Liver (tissue), 9 donors: ENCODE results near the gene DIP2C. TPM values are rescaled to one million over a fixed set of nuclear protein-coding genes. Genes with fewer than 3 reads are reported as not detected.

Source experiments
- DNase-seq: peaks from one replicate; pipeline ENCODE4 v3.0.0-alpha.2; 2017; ENCODE audit warnings: low spot score
- H3K27ac ChIP-seq, 2 donors: one replicate each; pipeline ENCODE4 v1.7.0; 2013; ENCODE audit warnings: inconsistent platforms in 2 of 2, low read length in 2 of 2, control low read depth in 1 of 2, low read depth in 1 of 2, mild to moderate bottlenecking in 1 of 2
- H3K27me3 ChIP-seq, 4 donors: one replicate each; pipeline versions ENCODE4 v1.6.1 to v1.7.0; 2013; ENCODE audit warnings: low read length in 3 of 4, inconsistent platforms in 1 of 4, mild to moderate bottlenecking in 1 of 4, moderate library complexity in 1 of 4; ENCODE audit not compliant: control insufficient read depth in 4 of 4, insufficient read depth in 4 of 4
- H3K36me3 ChIP-seq, 4 donors: one replicate each; pipeline versions ENCODE4 v1.6.1 to v1.7.0; 2013; ENCODE audit warnings: low read length in 3 of 4, mild to moderate bottlenecking in 3 of 4, low read depth in 1 of 4, moderate library complexity in 1 of 4; ENCODE audit not compliant: control insufficient read depth in 4 of 4, insufficient read depth in 3 of 4
- H3K4me1 ChIP-seq, 4 donors: one replicate each; pipeline versions ENCODE4 v1.6.1 to v1.7.0; 2013; ENCODE audit warnings: low read length in 3 of 4, mild to moderate bottlenecking in 3 of 4, moderate library complexity in 1 of 4; ENCODE audit not compliant: control insufficient read depth in 4 of 4, insufficient read depth in 4 of 4
- H3K4me3 ChIP-seq, 3 donors: one replicate each; pipeline versions ENCODE4 v1.6.1 to v1.7.0; 2013; ENCODE audit warnings: low read length in 3 of 3, control low read depth in 1 of 3, low read depth in 1 of 3, mild to moderate bottlenecking in 1 of 3
- H3K9ac ChIP-seq, 2 donors: one replicate each; pipeline ENCODE4 v1.7.0; 2013; ENCODE audit warnings: low read length in 2 of 2, mild to moderate bottlenecking in 2 of 2, moderate library complexity in 2 of 2, control low read depth in 1 of 2, low read depth in 1 of 2
- H3K9me3 ChIP-seq, 4 donors: one replicate each; pipeline versions ENCODE4 v1.6.1 to v1.7.0; 2013; ENCODE audit warnings: low read length in 3 of 4; ENCODE audit not compliant: control insufficient read depth in 4 of 4
- CTCF ChIP-seq: fragments of 150-350 bp; IDR thresholded peaks from 2 replicates; pipeline ENCODE4 v1.5.1; 2017; ENCODE audit warnings: improper control_type of control experiment, low read depth, low read length; ENCODE audit not compliant: missing input control
- EGR1 ChIP-seq, 2 donors: IDR thresholded peaks; 2 replicates each; pipeline ENCODE4 v1.6.1; 2016 to 2018; ENCODE audit warnings: antibody characterized with exemption in 2 of 2, low read depth in 2 of 2
- FOXA2 ChIP-seq: IDR thresholded peaks from 2 replicates; pipeline ENCODE4 v1.6.1; 2016; ENCODE audit warnings: antibody characterized with exemption
- HNF4A ChIP-seq, 2 donors: conservative IDR thresholded peaks; 2 replicates each; pipeline ENCODE4 v1.6.1; 2016; ENCODE audit warnings: antibody characterized with exemption in 2 of 2, mild to moderate bottlenecking in 2 of 2
- JUND ChIP-seq, 2 donors: IDR thresholded peaks; 2 replicates each; pipeline ENCODE4 v1.6.1; 2016; ENCODE audit warnings: antibody characterized with exemption in 2 of 2
- MAX ChIP-seq: IDR thresholded peaks from 2 replicates; pipeline ENCODE4 v1.6.1; 2016; ENCODE audit warnings: antibody characterized with exemption
- NR2F2 ChIP-seq: IDR thresholded peaks from 2 replicates; pipeline ENCODE4 v1.6.1; 2016; ENCODE audit warnings: antibody characterized with exemption
- REST ChIP-seq: IDR thresholded peaks from 2 replicates; pipeline ENCODE4 v1.6.1; 2016; ENCODE audit warnings: antibody characterized with exemption, mild to moderate bottlenecking
- RXRA ChIP-seq, 2 donors: IDR thresholded peaks; 2 replicates each; pipeline ENCODE4 v1.6.1; 2017 to 2018; ENCODE audit warnings: antibody characterized with exemption in 2 of 2, mild to moderate bottlenecking in 1 of 2
- TAF1 ChIP-seq: conservative IDR thresholded peaks from 2 replicates; pipeline ENCODE4 v1.6.1; 2016; ENCODE audit warnings: antibody characterized with exemption, mild to moderate bottlenecking
- YY1 ChIP-seq: IDR thresholded peaks from 2 replicates; pipeline ENCODE4 v1.6.1; 2016; ENCODE audit warnings: antibody characterized with exemption, mild to moderate bottlenecking
- ZBTB33 ChIP-seq: IDR thresholded peaks from 2 replicates; pipeline ENCODE4 v1.6.1; 2016; ENCODE audit warnings: antibody characterized with exemption
- WGBS: extraction: QIAGEN DNeasy Blood & Tissue Kit; methylation state at CpG from one replicate; pipeline ENCODE4 v1.1.7; 2013; 5-methylcytosine and 5-hydroxymethylcytosine counted together
- polyA plus RNA-seq, 2 donors: library from polyadenylated mRNA; stranded (reverse) in 1 of 2; unstranded in 1 of 2; fragments of 200-250 nt in 1 of 2; fragments of >200 nt in 1 of 2; fragmentation: Nextera tagmentation in 1 of 2; extraction: Ambion mirVana in 1 of 2; gene quantifications; one replicate each; pipeline versions ENCODE4 v1.2.1 to v1.2.3, GENCODE V29; 2013 to 2015
- total RNA-seq, 2 donors: library from RNA; depleted of rRNA; stranded (reverse); fragments of >200 nt; gene quantifications; one replicate each; pipeline ENCODE4 v1.2.3, GENCODE V29; 2014
- donor health status: healthy.
- donor health status: healthy.
- donor health status: healthy.
- donor health status: healthy.
- donor health status: healthy.

DIP2C gene
- total and polyA plus RNA-seq, 4 donors, result 4.2 to 12.2 (median 5.7) TPM

GRCh38 chr10:660413-660969, 29.0 kb downstream of the DIP2C start:
- no peak overlapping the region for H3K9ac ChIP-seq
- 87% methylated on average over 6 of the region's 6 CpGs for WGBS

GRCh38 chr10:659688-660141, 29.8 kb downstream of the DIP2C start:
- TF ChIP-seq REST, result no peak
- no peak for TF ChIP-seq NR2F2
- TF ChIP-seq ZBTB33, result no peak
- TF ChIP-seq JUND (IDR thresholded peaks at IDR 0.05), result no peak
- no peak for TF ChIP-seq FOXA2
- no peak for TF ChIP-seq YY1
- no peak for TF ChIP-seq HNF4A (conservative IDR thresholded peaks at IDR 0.05)
- no peak for TF ChIP-seq CTCF
- TF ChIP-seq MAX, result no peak
- no peak for TF ChIP-seq EGR1 (IDR thresholded peaks at IDR 0.05; ENCODE audit: low read depth in 2 of 2)
- TF ChIP-seq TAF1, result no peak
- no peak for TF ChIP-seq RXRA (IDR thresholded peaks at IDR 0.05)
- Histone ChIP-seq H3K27me3 (no peaks in the 10 kb centered on the region), H3K27ac (no peak overlapping the region), H3K4me3 (no peak overlapping the region), H3K9ac (no peak overlapping the region), H3K36me3 (no peaks in the 10 kb centered on the region), H3K4me1 (peaks cover 0 to 14% (median 6%) of the 10 kb centered on the region in 4 donors), H3K9me3 (no peaks in the 10 kb centered on the region)
- 59% methylated on average over 9 of the region's 9 CpGs for WGBS
- DNase-seq, result no peak

More at GRCh38 chr10:660413-660969, 29.0 kb downstream of the DIP2C start:
- no peaks in the 10 kb centered on the region for H3K36me3 ChIP-seq
- H3K4me1 ChIP-seq, result peaks cover 0 to 14% (median 6%) of the 10 kb centered on the region in 4 donors
- no peaks in the 10 kb centered on the region for H3K9me3 ChIP-seq
- no peak for DNase-seq
- H3K27me3 ChIP-seq, result no peaks in the 10 kb centered on the region
- TF ChIP-seq HNF4A (conservative IDR thresholded peaks at IDR 0.05) (no peak), JUND (IDR thresholded peaks at IDR 0.05) (no peak), RXRA (IDR thresholded peaks at IDR 0.05) (no peak)
- H3K27ac ChIP-seq, result no peak overlapping the region
- H3K4me3 ChIP-seq, result no peak overlapping the region
